B cell (primary cell): ENCODE data around the gene ATP13A5.

Experiments used
- CTCF ChIP-seq: fragments of 200-600 bp; IDR thresholded peaks from one replicate; pipeline ENCODE4 v1.8.0; 2022; ENCODE audit warnings: antibody characterized with exemption, mild to moderate bottlenecking
- EZH2 ChIP-seq: IDR thresholded peaks from 2 replicates; pipeline ENCODE4 v1.6.1; 2012; ENCODE audit warnings: borderline replicate concordance, low read depth, mild to moderate bottlenecking, moderate library complexity, low read length; ENCODE audit not compliant: insufficient read depth, poor library complexity, severe bottlenecking

DNA sequence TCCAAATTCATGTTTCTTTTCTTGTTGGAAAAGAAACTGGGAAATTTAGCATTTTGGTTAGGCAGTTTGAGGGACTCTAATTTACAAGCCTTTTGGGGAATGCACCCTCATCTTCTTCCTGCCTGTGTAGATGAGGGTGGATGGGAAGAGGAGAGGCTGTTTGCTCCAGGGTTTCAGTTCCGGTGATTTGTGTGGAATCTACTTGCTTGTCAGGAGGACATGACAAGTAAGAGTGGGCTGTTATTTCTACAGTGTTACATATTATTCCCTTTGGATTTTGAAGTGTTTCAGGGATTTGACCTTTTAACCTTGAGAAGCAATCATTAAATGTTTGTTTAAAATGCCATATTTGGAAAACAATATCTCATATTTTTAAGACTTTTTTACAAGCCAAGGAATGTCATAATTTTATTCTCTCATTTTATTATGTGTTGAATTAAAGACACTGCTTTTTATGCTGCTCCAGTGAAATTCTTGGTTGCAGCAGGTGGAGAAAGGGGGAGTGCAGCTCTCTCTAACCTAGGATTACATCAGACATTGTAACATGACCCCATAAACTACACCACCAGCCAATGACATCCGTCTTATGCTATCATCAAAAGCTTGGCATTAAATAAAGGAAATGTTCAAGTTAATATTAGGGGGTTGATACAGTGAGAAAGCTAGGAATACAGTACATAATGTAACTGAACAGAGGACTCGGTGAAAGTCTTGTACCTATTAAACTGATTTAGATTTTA is 107.3 kb downstream of the ATP13A5 start:
- TF ChIP-seq CTCF (no peak), EZH2 (no peak)
